ENCODE measurements around the gene TLL2.
"Not testable (repeated sequence)": the region's sequence is repeated elsewhere in the genome, so short reads cannot be mapped to it uniquely, and the experiment has no call there.

Gene TLL2

GRCh38 chr10:96555330-96555729, 41.6 kb upstream of the TLL2 start:
- peaks cover 5% of the 10 kb centered on the region for H3K4me1 ChIP-seq
- H3K27ac ChIP-seq, result no peak overlapping the region
- H3K4me3 ChIP-seq (ENCODE audit: low read depth, low read length), result no peak overlapping the region
- H3K4me2 ChIP-seq (ENCODE audit: low read length), result no peak overlapping the region
- no peak overlapping the region for H3K9ac ChIP-seq
- H3K27me3 ChIP-seq (ENCODE audit: control insufficient read depth, insufficient read depth, low read length), result no peaks in the 10 kb centered on the region
- H3K79me2 ChIP-seq, result peaks cover 13% of the 10 kb centered on the region
- TF ChIP-seq CTCF (IDR thresholded peaks at IDR 0.05), result no peak
- H3K36me3 ChIP-seq (ENCODE audit: control insufficient read depth, insufficient read depth, low read length), result no peaks in the 10 kb centered on the region
- H2AFZ ChIP-seq, result no peak overlapping the region
- no peaks in the 10 kb centered on the region for H3K9me3 ChIP-seq (ENCODE audit: control insufficient read depth, low read length)

GRCh38 chr10:96548589-96548988, 34.9 kb upstream of the TLL2 start:
- TF ChIP-seq CTCF (IDR thresholded peaks at IDR 0.05), result no peak
- no peaks in the 10 kb centered on the region for H3K36me3 ChIP-seq (ENCODE audit: control insufficient read depth, insufficient read depth, low read length)
- no peaks in the 10 kb centered on the region for H3K27me3 ChIP-seq (ENCODE audit: control insufficient read depth, insufficient read depth, low read length)
- no peak overlapping the region for H3K4me2 ChIP-seq (ENCODE audit: low read length)
- no peak overlapping the region for H3K9ac ChIP-seq
- no peak overlapping the region for H3K27ac ChIP-seq
- no peaks in the 10 kb centered on the region for H3K9me3 ChIP-seq (ENCODE audit: control insufficient read depth, low read length)
- peaks cover 12% of the 10 kb centered on the region for H3K79me2 ChIP-seq
- H3K4me3 ChIP-seq (ENCODE audit: low read depth, low read length), result no peak overlapping the region
- H2AFZ ChIP-seq, result no peak overlapping the region
- no peaks in the 10 kb centered on the region for H3K4me1 ChIP-seq

GRCh38 chr10:96545558-96545957, 31.8 kb upstream of the TLL2 start:
- not testable (repeated sequence) for H3K36me3 ChIP-seq (ENCODE audit: control insufficient read depth, insufficient read depth, low read length); H3K4me2 ChIP-seq (ENCODE audit: low read length); H3K9me3 ChIP-seq (ENCODE audit: control insufficient read depth, low read length); H3K4me3 ChIP-seq (ENCODE audit: low read depth, low read length); H3K27me3 ChIP-seq (ENCODE audit: control insufficient read depth, insufficient read depth, low read length); H3K9ac ChIP-seq; H2AFZ ChIP-seq; H3K27ac ChIP-seq; H3K4me1 ChIP-seq
- H3K79me2 ChIP-seq, result peaks cover 14% of the 10 kb centered on the region

- H3K9ac ChIP-seq, result no peak overlapping the region
- H3K27ac ChIP-seq, result no peak overlapping the region
- no peaks in the 10 kb centered on the region for H3K4me1 ChIP-seq
- no peak overlapping the region for H3K4me2 ChIP-seq (ENCODE audit: low read length)
- peaks cover 9% of the 10 kb centered on the region for H3K79me2 ChIP-seq
- TF ChIP-seq CTCF (IDR thresholded peaks at IDR 0.05), result no peak
- H3K36me3 ChIP-seq (ENCODE audit: control insufficient read depth, insufficient read depth, low read length), result no peaks in the 10 kb centered on the region
- no peak overlapping the region for H2AFZ ChIP-seq
- no peaks in the 10 kb centered on the region for H3K27me3 ChIP-seq (ENCODE audit: control insufficient read depth, insufficient read depth, low read length)
- H3K4me3 ChIP-seq (ENCODE audit: low read depth, low read length), result no peak overlapping the region
- no peaks in the 10 kb centered on the region for H3K9me3 ChIP-seq (ENCODE audit: control insufficient read depth, low read length)
Measured at GRCh38 chr10:96541921-96542320, 28.2 kb upstream of the TLL2 start.

GRCh38 chr10:96540240-96540639, 26.5 kb upstream of the TLL2 start:
- no peaks in the 10 kb centered on the region for H3K9me3 ChIP-seq (ENCODE audit: control insufficient read depth, low read length)
- no peak overlapping the region for H3K9ac ChIP-seq
- no peak overlapping the region for H2AFZ ChIP-seq
- H3K36me3 ChIP-seq (ENCODE audit: control insufficient read depth, insufficient read depth, low read length), result no peaks in the 10 kb centered on the region
- H3K4me1 ChIP-seq, result no peaks in the 10 kb centered on the region
- no peak overlapping the region for H3K4me2 ChIP-seq (ENCODE audit: low read length)
- H3K79me2 ChIP-seq, result peaks cover 9% of the 10 kb centered on the region
- no peak overlapping the region for H3K27ac ChIP-seq
- H3K27me3 ChIP-seq (ENCODE audit: control insufficient read depth, insufficient read depth, low read length), result no peaks in the 10 kb centered on the region
- no peak for TF ChIP-seq CTCF (IDR thresholded peaks at IDR 0.05)
- H3K4me3 ChIP-seq (ENCODE audit: low read depth, low read length), result no peak overlapping the region
